ENCODE results near the gene ATP13A2.

Gene ATP13A2

DNA sequence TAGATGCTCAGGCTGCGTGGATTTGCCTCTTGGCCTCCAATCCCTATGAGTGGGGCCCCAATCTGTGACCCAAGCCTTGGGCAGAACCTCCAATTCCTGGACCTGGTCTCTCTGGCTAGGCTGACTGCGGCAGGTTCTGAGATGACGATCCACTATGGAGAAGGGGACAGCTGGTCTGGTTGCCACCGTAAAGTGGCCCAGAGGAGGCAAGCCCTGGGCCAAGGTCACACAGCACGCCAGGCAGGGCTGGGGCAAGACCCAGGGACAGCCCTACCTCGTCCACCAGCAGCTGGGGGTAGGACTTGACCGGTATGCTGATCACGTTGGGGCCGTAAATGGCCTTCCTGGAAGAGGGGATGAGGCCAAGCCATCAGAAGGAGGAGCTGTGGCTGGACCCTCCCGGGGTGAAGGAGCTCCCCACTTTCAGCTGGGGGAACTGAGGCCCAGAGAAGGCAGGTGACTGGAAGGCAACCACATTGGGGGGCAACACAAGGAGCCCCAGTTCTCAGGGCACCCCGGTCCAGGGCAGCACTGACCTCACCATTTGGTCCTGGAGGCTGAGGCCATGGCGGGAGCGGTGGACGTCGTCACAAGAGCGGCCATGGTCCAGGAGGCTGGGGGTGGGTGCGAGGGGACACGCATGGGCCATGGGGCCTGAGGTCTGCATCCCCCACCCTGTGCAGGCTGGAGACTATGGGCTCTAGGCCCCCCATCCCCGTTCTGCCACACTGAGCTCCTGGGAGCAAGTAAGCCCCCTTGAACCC is 9.8 kb downstream of the ATP13A2 start:
- DNase-seq (ENCODE audit: low read depth in 2 of 2), result no peak

DNA sequence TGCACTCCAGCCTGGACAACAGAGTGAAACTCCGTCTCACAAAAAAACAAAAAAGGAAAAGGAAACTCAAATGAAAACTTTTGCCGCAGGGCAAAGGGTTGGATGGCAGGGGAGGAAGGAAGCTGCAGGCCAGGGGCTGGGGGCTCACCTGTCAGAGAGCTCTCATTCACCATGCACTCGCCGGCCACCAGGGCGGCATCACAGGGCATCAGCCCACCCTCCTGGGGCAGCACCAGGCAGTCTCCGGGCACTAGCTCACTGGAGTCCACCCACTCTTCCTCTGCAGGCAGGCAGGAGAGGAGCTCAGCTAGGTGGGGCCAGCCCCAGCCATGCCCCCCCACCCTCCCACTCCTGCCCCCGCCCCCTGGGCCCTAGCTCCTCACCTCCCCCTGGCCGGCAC is 11.9 kb downstream of the ATP13A2 start:
- DNase-seq (ENCODE audit: low read depth in 2 of 2), result no peak

DNA sequence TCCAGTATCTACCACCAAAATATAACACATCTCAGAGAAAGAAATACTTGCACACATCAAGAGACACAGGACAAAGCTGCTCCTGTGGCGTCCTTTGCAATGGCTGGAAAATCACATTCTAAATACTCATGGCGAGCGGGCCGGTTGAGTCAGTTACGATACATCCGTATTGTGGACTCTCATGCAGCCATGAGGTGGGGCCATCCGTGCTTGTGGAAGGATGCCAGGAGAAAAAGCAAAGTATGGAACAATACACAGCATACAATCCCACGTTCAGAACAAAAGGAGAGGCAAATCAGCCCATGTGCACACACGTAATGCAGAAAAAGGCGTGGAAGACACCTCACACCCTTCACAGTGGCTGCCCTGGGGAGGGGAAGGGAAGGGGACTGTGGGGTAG is 13.1 kb downstream of the ATP13A2 start:
- DNase-seq (ENCODE audit: low read depth in 2 of 2), result no peak

- DNase-seq (ENCODE audit: low read depth in 2 of 2), result no peak
Observed at GRCh38 chr1:16996845-16997244, 14.9 kb downstream of the ATP13A2 start.

DNA sequence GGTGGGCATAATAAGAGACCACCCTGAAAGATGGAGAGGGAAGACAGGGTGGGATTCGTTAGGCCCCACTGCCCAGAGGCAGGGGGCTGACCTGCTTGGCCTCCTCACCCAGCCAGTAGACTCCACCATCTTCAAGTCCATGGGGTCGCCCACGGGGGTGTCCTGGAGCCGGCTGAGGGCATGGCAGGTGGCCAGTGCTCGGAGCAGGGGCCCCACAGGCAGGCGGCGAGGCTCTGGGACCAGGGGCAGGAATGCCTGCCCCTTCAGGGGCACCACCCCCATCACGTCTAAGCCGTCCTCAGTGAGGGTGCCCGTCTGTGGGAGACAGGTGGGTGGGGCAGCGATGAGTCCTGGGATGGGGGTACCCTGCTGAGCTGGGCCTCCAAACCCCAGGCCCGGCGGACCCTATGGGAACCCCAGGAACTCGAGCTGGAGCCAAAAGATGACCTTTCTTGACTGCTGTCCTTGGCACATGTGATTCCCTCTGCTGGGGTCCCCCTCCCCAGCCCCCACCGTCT is 18.1 kb downstream of the ATP13A2 start:
- DNase-seq (ENCODE audit: low read depth in 2 of 2), result no peak

DNA sequence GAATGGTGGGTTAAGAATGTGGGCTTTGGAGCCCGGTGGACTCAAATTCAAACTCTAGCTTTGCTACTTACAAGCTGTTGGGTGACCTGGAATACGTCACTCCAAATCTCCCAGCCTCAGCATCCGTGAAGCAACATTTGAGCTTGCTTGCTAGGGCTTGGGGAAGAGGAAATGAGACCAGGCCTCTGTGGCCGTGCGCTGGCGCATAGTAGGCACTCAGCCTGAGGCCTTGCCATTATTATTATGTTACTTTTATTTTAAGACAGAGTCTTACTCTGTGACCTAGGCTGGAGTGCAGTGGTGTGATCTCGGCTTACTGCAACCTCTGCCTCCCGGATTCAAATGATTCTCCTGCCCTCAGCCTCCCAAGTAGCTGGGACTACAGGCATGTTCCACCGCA is 19.1 kb downstream of the ATP13A2 start:
- DNase-seq (ENCODE audit: low read depth in 2 of 2), result no peak

GRCh38 chr1:16992102-16992501 is 19.6 kb downstream of the ATP13A2 start:
- DNase-seq (ENCODE audit: low read depth in 2 of 2), result no peak

GRCh38 chr1:16991571-16991970 is 20.2 kb downstream of the ATP13A2 start:
- DNase-seq (ENCODE audit: low read depth in 2 of 2), result no peak

DNA sequence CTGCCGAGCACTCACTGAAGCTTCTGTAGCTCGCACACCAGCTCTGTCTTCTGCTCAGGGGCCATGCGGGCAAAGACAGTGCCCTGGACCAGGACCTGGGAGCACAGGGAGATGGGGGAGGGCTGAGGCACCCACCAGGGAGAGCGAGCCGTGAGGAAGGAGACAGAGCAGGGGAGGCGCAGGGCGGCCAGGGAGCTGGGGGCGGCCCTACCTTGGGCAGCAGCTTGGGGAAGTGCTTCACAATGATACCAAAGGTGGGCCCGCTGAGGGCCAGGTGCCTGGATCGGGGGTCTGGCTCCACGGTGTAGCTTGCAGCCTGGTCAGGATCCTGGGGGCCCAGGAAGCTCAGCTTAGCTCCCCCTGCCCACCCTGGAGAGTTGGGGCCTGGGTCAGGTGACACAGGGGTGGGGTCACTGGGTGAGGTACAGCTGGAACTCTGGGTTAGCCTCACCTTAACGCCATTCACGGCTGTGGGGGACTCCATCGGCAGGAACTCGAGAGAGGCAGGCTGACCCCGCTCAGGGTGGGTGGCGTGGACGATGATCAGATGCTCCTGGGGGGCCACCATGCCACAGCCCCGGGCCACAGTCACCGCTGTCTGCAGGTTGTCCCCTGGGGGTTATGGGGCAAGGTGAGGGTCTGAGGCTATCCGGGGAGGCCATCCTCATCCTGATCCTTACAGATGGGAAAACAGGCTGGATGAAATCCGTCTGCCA is 21.9 kb downstream of the ATP13A2 start:
- no peak for DNase-seq (ENCODE audit: low read depth in 2 of 2)

DNA sequence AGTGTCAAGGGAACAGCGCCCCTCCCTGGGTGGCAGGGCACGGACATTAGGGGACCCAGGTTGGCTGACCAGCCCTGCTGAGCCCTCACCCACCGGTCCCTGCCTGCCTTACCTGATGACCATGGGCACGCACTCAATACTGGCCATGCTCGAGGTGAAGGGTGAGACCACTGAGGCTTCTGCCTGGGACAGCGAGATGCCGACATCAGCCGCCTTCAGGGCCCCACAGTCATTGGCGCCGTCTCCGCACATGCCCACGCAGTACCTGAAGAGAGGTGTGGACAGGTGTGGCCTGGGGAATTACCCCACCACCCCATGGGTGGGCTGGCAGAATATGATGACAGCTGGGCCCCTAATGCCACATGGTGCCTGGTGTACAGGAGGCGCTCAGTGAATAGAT is 23.5 kb downstream of the ATP13A2 start:
- DNase-seq (ENCODE audit: low read depth in 2 of 2), result no peak

DNA sequence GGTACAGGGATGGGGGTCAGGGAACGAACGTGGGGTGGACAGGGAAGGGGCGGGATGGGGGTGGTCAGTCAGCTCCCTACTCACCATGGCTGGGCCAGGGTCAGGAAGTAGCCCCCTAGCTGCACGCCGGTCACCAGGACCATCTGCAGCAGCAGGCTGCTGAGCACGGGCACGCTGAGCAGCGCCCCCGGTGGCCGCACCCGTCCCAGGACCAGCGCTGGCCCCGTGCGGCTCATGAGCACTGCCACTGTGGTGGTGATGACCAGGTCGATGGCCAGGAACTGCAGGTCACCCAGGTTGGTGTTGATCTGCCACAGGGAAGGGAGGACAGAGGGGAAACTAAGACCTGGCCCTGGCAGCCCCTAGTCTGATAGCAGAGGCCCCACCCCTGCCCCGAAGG is 24.8 kb downstream of the ATP13A2 start:
- DNase-seq (ENCODE audit: low read depth in 2 of 2), result no peak

DNA sequence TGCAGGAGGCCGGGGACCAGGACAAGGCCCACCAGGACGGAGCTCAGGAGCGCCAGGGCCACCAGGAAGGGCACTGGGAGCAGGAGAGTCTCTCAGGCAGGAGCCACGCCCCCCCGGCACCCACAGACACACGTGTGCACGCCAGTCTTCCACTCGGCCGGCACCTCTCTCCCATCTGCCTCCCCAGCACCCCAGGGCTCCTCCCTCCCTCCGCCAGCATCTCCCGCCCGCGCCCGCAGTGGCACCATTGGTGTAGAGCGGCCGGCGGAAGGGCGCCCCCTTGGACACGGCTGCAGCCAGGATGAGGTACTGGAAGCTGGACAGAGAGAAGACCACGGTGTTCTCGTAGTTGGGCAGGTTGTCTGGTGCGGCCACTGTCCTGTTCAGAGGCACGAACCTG is 25.2 kb downstream of the ATP13A2 start:
- DNase-seq (ENCODE audit: low read depth in 2 of 2), result no peak

- no peak for DNase-seq (ENCODE audit: low read depth in 2 of 2)
Observed at GRCh38 chr1:16986113-16986512, 25.6 kb downstream of the ATP13A2 start.

DNA sequence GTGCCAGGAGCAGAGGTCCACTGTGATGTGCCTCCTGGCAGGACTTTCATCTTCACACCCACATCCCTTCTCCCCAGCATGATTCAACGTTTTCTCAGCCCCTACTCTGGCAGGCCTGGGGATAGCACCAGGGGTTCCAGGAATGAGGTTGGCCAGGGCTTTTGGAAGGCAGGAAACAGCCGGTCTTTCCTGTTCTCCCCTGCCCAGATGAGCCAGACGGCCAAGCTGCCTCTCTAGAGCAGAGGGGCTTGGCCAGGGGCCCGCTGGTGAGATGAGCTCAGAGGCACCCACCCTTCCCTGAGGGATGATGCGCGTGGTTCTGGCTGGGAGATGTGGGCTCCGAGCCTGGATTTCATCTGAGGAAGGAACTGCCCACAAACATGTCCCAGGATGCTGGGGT is 27.0 kb downstream of the ATP13A2 start:
- DNase-seq (ENCODE audit: low read depth in 2 of 2), result no peak

GRCh38 chr1:16983649-16984048 is 28.1 kb downstream of the ATP13A2 start:
- DNase-seq (ENCODE audit: low read depth in 2 of 2), result no peak

DNA sequence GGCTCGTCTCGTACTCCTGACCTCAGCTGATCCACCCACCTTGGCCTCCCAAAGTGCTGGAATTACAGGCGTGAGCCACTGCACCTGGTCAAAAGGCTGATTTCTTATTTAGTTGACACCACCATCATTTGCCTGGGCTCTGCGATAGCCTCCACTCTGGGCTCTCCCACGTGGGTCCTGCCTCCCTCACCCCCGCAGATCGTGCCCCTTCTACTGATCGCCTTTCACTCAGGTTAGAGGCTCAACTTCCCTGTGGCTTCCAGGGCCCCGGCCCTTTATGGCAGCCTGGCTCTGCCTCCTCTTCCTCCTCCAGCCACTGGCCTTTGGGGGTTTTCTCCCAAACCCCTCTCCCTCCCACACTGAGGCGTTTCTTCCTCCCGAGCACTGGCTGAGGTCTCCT is 28.8 kb downstream of the ATP13A2 start:
- no peak for DNase-seq (ENCODE audit: low read depth in 2 of 2)

DNA sequence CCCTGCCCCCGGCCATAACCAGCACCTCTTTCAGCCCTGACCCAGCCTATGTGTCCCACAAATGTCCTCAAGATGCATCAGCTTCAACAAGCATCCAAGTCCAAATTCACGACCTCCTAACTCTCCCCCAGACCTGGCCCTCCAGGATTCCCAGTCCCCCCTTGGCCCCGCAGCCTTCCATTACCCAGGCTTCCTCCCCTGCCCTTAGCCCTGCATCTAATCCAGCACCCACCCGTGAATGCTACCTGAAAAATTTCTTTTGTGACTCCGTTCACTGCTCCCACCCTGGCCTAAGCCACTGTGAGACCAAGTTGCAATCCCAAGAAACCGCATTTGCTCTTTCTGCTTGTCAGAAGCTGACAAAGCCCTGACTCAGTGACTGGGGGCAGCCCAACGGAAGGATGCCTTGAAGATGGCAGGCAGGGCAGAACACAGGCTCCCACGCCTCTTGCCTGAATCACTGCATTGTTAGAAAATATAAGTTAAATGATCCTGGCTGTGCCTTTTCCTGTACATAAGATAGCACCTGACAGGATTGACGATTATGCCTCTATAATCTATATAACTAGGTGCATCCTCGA is 30.4 kb downstream of the ATP13A2 start:
- no peak for DNase-seq (ENCODE audit: low read depth in 2 of 2)

DNA sequence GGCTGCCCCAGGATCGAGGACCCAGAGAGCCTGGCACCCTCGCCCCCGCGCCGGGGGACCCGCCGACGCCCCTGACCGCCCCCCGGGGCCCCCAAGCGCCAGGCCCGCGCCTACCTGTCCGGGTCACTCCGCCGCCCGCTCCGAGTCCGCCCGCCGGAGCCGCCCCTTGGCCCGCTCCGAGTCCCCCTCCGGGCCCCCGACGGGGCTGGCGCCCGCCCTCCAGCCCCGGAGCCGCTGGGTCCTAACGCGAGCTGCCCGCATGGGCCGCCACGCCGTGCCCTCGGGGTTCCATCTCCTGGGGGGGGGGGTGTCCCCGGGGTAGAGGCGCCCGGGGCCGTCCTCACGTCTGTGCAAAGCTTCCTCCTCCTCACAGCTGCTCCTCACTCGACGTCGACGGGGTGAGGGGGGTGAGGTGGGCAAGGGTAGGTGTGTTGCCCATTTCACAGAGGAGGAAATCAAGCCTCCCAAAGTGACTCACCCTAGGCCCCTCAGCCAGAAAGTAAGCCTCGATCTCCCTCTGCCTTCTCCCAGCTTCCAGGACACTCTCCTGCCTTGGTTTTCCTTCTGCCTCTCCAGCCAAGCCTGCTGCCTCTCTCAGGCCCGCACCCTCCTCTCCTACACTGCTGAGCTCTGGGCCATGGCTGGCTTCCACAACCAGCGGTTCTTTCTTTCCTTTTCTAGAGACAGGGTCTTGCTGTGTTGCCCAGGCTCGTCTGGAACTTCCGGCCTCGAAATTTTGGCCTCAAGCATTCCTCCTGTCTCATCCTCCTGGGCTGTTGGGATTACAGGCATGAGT is 31.1 kb downstream of the ATP13A2 start, which contains the start of gene MFAP2:
TSS of gene MFAP2 (minus strand) at position 148 of the 796 bp plus-strand sequence. CDS start 2,347 bp downstream, outside the sequence.
- no peak for DNase-seq (ENCODE audit: low read depth in 2 of 2)

DNA sequence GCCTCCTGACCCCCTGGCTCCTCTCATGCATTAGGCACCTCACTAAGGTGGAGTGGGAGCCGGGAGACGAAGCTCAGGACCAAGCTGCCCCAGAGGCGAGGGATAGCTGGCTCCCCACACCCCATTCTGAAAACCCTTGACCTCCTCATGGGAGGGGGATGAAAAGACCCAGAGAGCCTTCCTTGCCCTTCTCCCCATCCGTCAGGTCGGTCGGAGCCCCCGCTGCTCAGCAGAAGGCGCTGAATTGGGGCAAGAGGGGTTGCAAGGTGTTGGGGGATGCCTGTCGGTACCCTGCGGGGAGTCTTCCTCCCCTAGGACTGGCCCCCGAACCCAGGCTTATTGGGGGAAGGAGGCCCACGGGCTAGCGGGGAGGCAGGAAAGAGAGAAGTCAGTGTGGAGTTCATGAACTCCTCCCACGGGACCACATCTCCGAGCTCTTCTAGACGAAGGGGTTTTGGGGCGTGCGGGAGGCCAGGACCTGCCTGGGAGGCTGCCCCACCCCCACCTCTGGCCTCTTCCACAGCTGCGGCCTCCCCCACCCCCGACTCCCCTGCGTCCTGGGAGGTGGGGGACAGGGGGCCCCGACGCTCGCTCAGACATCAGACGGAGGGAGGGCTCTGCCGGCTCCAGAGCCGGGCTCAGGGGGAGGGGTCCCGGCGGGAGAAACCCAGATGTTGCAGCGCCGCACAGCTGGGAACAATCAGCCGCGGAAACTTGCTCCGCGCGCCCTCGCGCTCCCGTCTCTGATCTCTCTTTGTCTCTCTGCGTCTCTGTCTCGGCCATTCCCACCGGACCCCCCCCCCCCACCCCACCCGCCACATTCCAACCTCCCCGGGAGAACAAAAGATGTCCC is 32.0 kb downstream of the ATP13A2 start:
- DNase-seq (ENCODE audit: low read depth in 2 of 2), result no peak

GRCh38 chr1:16978567-16979474 is 32.9 kb downstream of the ATP13A2 start:
- no peak for DNase-seq (ENCODE audit: low read depth in 2 of 2)
